Hepatocyte (in vitro differentiated cells): Measurements from ENCODE around the gene UMAD1.

Experiments used
- EZH2 ChIP-seq: fragments of 200-600 bp; sonication (generic); IDR thresholded peaks from 2 replicates; pipeline ENCODE4 v1.6.1; 2016; ENCODE audit warnings: antibody characterized with exemption, mild to moderate bottlenecking, borderline replicate concordance
- TF ChIP-seq, protein P1 (sequence below): fragments of 200-600 bp; sonication (generic); IDR thresholded peaks from 2 replicates; pipeline ENCODE4 v1.5.1; 2016; ENCODE audit warnings: antibody characterized with exemption, mild to moderate bottlenecking; ENCODE audit not compliant: poor library complexity

- no peak for TF ChIP-seq EZH2
- TF ChIP-seq, protein P1, sequence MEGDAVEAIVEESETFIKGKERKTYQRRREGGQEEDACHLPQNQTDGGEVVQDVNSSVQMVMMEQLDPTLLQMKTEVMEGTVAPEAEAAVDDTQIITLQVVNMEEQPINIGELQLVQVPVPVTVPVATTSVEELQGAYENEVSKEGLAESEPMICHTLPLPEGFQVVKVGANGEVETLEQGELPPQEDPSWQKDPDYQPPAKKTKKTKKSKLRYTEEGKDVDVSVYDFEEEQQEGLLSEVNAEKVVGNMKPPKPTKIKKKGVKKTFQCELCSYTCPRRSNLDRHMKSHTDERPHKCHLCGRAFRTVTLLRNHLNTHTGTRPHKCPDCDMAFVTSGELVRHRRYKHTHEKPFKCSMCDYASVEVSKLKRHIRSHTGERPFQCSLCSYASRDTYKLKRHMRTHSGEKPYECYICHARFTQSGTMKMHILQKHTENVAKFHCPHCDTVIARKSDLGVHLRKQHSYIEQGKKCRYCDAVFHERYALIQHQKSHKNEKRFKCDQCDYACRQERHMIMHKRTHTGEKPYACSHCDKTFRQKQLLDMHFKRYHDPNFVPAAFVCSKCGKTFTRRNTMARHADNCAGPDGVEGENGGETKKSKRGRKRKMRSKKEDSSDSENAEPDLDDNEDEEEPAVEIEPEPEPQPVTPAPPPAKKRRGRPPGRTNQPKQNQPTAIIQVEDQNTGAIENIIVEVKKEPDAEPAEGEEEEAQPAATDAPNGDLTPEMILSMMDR = no peak
Measured at GRCh38 chr7:7876419-7876818, 235.9 kb downstream of the UMAD1 start.
